ENCODE data around the gene TSEN2. TPM values are rescaled to one million over a fixed set of nuclear protein-coding genes. Genes with fewer than 3 reads are reported as not detected.

The TSEN2 gene
- total RNA-seq, 4 donors from 2014 or later: 10.3 to 37.8 (median 20.4) TPM

DNA sequence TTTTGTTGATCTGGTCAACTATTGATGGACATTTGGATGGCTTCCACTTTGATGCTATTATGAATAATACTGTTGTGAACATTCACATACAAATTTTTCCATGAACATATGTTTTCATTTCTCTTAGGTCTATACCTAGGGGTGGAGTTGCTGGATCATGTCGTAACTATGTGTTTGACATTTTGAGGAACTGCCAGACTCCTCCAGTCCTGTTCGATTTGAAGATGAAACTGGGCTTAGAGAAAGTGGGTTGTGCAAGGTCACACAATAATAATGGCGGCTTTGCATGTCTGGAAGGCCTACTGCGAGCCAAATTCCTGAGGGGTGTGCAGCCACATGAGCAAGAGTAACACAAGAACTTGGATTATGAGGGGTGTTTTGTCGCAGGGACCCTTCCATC, 2.6 kb downstream of the TSEN2 start:
- H3K36me3 ChIP-seq: no peaks in the 10 kb centered on the region
- H3K4me3 ChIP-seq: no peak overlapping the region
- no peaks in the 10 kb centered on the region for H3K27me3 ChIP-seq
- no peak for DNase-seq
- H3K27ac ChIP-seq: no peak overlapping the region
- intact Hi-C loops (cut with DNase I; ENCODE audit: low total_unique reads): no loop called here
- TF ChIP-seq POLR2A (IDR thresholded peaks at IDR 0.05): no peak
- TF ChIP-seq, protein P1, sequence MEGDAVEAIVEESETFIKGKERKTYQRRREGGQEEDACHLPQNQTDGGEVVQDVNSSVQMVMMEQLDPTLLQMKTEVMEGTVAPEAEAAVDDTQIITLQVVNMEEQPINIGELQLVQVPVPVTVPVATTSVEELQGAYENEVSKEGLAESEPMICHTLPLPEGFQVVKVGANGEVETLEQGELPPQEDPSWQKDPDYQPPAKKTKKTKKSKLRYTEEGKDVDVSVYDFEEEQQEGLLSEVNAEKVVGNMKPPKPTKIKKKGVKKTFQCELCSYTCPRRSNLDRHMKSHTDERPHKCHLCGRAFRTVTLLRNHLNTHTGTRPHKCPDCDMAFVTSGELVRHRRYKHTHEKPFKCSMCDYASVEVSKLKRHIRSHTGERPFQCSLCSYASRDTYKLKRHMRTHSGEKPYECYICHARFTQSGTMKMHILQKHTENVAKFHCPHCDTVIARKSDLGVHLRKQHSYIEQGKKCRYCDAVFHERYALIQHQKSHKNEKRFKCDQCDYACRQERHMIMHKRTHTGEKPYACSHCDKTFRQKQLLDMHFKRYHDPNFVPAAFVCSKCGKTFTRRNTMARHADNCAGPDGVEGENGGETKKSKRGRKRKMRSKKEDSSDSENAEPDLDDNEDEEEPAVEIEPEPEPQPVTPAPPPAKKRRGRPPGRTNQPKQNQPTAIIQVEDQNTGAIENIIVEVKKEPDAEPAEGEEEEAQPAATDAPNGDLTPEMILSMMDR (IDR thresholded peaks at IDR 0.05): no peak
- H3K4me1 ChIP-seq: peaks cover 0 to 5% of the 10 kb centered on the region in 2 donors
- H3K9me3 ChIP-seq: no peaks in the 10 kb centered on the region

DNA sequence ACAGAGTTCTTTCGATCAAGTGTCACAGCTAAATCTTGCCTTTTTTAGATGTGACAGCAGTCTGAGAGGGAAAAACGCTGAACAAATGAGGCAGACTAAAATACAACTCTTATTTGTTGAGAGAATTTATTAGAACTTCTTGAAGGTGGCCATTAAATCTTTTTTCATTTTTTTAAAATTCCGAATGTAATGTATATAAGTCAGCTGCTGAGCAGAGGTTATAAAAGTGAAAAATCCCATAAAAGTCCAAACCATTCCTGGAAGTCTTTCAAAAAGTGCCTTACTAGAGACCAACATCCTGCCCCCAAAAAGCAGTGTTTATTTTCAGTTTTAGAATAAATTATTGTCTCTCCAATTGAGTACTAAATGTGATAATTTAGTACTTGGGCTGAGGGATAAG, 3.1 kb downstream of the TSEN2 start:
- H3K9me3 ChIP-seq: no peaks in the 10 kb centered on the region
- H3K4me1 ChIP-seq: peaks cover 0 to 5% of the 10 kb centered on the region in 2 donors
- TF ChIP-seq POLR2A (IDR thresholded peaks at IDR 0.05): no peak
- TF ChIP-seq, protein P1 (IDR thresholded peaks at IDR 0.05): no peak
- no peaks in the 10 kb centered on the region for H3K36me3 ChIP-seq
- H3K27ac ChIP-seq: no peak overlapping the region
- H3K4me3 ChIP-seq: no peak overlapping the region
- DNase-seq: no peak
- H3K27me3 ChIP-seq: no peaks in the 10 kb centered on the region
- intact Hi-C loops (cut with DNase I; ENCODE audit: low total_unique reads): no loop called here

DNA sequence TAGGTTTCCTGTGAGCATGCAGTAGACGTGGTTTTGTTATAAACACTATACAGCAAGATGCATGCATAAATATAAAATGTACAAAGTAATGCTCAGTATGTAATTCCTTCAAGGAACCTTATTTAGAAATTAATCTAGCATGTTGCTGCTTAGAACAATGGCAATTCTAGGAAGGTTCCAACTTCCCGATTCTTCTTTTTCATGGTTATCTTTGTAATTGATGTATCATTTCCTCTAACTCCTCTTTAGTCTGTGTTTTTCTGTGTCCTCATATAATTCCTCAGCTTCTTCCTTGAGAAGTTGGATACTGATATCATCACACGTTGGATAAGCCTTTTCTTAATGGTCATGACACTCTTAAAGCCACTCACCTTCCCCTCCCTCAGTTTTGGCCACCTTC, 3.5 kb downstream of the TSEN2 start:
- H3K36me3 ChIP-seq: no peaks in the 10 kb centered on the region
- intact Hi-C loops (cut with DNase I; ENCODE audit: low total_unique reads): no loop called here
- no peak for DNase-seq
- H3K4me3 ChIP-seq: no peak overlapping the region
- no peak overlapping the region for H3K27ac ChIP-seq
- no peak for TF ChIP-seq POLR2A (IDR thresholded peaks at IDR 0.05)
- TF ChIP-seq, protein P1 (IDR thresholded peaks at IDR 0.05): no peak
- no peaks in the 10 kb centered on the region for H3K27me3 ChIP-seq
- no peaks in the 10 kb centered on the region for H3K9me3 ChIP-seq
- H3K4me1 ChIP-seq: peaks cover 0 to 5% of the 10 kb centered on the region in 2 donors

DNA sequence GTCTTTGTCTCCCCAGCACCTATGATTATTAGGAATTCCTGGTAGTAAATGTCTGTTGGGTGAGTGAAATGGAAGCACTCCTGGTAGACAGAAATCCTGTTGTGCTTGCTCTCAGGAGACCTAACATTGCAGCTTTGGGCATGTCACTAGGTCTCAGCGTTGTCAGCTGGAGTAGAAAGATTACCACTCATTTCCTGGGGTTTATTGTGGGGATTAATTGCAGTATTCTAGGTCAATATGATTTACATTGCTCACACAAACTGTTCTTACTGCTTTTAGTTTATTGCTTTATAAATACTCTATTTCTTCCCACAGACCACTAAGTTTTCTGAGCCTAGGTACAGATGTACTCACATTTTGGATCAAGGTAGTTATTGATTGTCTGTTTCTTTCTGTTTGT, 5.1 kb downstream of the TSEN2 start:
- Histone ChIP-seq H3K4me3 (no peak overlapping the region), H3K36me3 (no peaks in the 10 kb centered on the region), H3K9me3 (no peaks in the 10 kb centered on the region), H3K27ac (no peak overlapping the region), H3K27me3 (no peaks in the 10 kb centered on the region), H3K4me1 (peaks cover 0 to 5% of the 10 kb centered on the region in 2 donors)
- no peak for DNase-seq
- intact Hi-C loops (cut with DNase I; ENCODE audit: low total_unique reads): no loop called here
- no peak for TF ChIP-seq POLR2A (IDR thresholded peaks at IDR 0.05)
- TF ChIP-seq, protein P1 (IDR thresholded peaks at IDR 0.05): no peak

DNA sequence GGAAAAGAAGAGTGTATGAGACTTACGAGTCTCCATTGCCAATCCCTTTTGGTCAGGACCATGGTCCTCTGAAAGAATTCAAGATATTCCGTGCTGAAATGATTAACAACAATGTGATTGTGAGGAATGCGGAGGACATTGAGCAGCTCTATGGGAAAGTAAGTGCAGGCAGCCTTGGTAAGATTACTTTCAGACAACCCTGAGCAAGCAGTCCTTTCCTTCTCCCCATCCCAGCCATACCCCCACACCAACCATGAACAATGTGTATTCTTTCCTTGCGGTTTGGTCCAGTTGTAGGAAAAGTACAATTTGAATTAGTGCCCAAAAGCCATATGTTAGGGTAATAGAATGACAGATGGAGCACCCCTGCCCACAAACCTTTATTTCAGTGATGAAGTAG, 5.6 kb downstream of the TSEN2 start:
- no peak for TF ChIP-seq POLR2A (IDR thresholded peaks at IDR 0.05)
- TF ChIP-seq, protein P1 (IDR thresholded peaks at IDR 0.05): no peak
- H3K36me3 ChIP-seq: no peaks in the 10 kb centered on the region
- no peaks in the 10 kb centered on the region for H3K27me3 ChIP-seq
- no peak overlapping the region for H3K4me3 ChIP-seq
- no peak overlapping the region for H3K27ac ChIP-seq
- intact Hi-C loops (cut with DNase I; ENCODE audit: low total_unique reads): no loop called here
- no peak for DNase-seq
- no peaks in the 10 kb centered on the region for H3K9me3 ChIP-seq
- peaks cover 0 to 5% of the 10 kb centered on the region in 2 donors for H3K4me1 ChIP-seq
